ENCODE measurements around the gene PTPN14.

Gene PTPN14

GRCh38 chr1:214542275-214543199 is 8.9 kb downstream of the PTPN14 start:
- DNase-seq = no peak

DNA sequence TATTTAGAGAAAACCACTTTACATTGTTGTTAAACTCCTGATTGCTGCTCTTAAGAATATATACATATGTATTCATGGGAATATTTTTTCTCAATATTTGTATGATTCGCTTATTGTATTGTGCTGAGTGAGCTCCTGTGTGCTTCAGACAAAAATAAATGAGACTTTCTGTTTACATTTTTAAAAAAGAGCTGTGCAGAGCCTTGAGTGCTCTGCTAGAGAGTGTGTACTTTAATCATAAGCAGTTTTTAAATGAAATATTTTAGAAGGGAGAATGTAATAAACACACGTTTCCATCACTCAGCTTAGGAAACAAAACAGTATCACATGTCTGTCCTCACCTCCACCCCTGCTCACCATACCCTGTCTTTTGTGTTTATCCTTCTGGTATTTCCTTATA is 9.7 kb downstream of the PTPN14 start:
- Histone ChIP-seq H3K9me3 (ENCODE audit: control insufficient read depth, low read length) (no peaks in the 10 kb centered on the region), H3K4me1 (ENCODE audit: control insufficient read depth, insufficient read depth, low read length, poor library complexity, severe bottlenecking) (no peaks in the 10 kb centered on the region), H3K36me3 (ENCODE audit: control insufficient read depth, insufficient read depth, low read length) (no peaks in the 10 kb centered on the region), H3K27ac (ENCODE audit: insufficient read depth, low read length, poor library complexity, severe bottlenecking) (no peak overlapping the region), H3K4me3 (ENCODE audit: insufficient read depth, low read depth, low read length, poor library complexity, severe bottlenecking) (no peak overlapping the region), H3K27me3 (replicated peaks; ENCODE audit: control insufficient read depth, insufficient read depth, low read length, poor library complexity, severe bottlenecking) (no peaks in the 10 kb centered on the region)
- no peak for DNase-seq

More at GRCh38 chr1:214542275-214543199, 8.9 kb downstream of the PTPN14 start:
- Histone ChIP-seq H3K36me3 (ENCODE audit: control insufficient read depth, insufficient read depth, low read length) (no peaks in the 10 kb centered on the region), H3K27me3 (replicated peaks; ENCODE audit: control insufficient read depth, insufficient read depth, low read length, poor library complexity, severe bottlenecking) (no peaks in the 10 kb centered on the region), H3K27ac (ENCODE audit: insufficient read depth, low read length, poor library complexity, severe bottlenecking) (no peak overlapping the region), H3K4me1 (ENCODE audit: control insufficient read depth, insufficient read depth, low read length, poor library complexity, severe bottlenecking) (no peaks in the 10 kb centered on the region), H3K4me3 (ENCODE audit: insufficient read depth, low read depth, low read length, poor library complexity, severe bottlenecking) (no peak overlapping the region), H3K9me3 (ENCODE audit: control insufficient read depth, low read length) (no peaks in the 10 kb centered on the region)

DNA sequence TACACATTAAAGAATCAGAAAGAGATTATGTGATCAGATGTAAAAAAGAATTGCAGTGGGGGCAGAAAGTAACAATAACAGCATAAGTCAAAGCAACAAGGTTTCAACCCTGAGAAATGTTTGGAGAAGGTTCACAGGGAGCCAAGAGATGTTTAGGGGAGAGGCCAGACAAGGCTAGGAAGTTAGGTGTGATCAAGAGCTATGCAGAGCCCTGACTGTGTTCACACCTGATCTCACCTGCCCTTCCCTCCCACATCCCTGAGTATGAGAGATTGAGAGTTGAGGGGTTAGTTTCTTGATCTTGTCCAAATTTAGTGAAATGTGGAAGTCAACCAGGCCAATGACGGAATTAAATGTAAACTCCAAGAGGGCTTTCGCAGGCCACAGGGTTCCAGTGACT is 10.2 kb downstream of the PTPN14 start:
- H3K4me1 ChIP-seq (ENCODE audit: control insufficient read depth, insufficient read depth, low read length, poor library complexity, severe bottlenecking) = no peaks in the 10 kb centered on the region
- no peak overlapping the region for H3K4me3 ChIP-seq (ENCODE audit: insufficient read depth, low read depth, low read length, poor library complexity, severe bottlenecking)
- no peaks in the 10 kb centered on the region for H3K36me3 ChIP-seq (ENCODE audit: control insufficient read depth, insufficient read depth, low read length)
- no peak for DNase-seq
- H3K27me3 ChIP-seq (replicated peaks; ENCODE audit: control insufficient read depth, insufficient read depth, low read length, poor library complexity, severe bottlenecking) = no peaks in the 10 kb centered on the region
- no peaks in the 10 kb centered on the region for H3K9me3 ChIP-seq (ENCODE audit: control insufficient read depth, low read length)
- no peak overlapping the region for H3K27ac ChIP-seq (ENCODE audit: insufficient read depth, low read length, poor library complexity, severe bottlenecking)

DNA sequence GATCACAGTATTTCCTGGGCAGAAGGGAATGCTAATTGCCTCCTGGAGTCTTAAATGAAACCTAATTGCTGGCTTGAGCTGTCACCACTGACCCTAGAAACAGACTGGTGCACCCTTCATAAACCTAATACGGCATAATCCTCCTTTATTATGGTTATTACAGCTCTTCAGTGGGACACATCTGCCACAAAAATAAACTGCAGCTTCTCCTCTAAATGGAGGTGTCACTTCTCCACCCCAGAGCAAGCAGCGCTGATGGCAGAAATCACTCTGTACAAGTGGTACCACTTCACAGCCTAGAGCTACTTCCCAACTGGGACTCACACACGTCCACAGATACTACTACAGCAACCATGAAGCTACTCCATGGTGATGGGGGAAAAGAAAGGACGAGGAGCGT is 11.1 kb downstream of the PTPN14 start:
- Histone ChIP-seq H3K4me1 (ENCODE audit: control insufficient read depth, insufficient read depth, low read length, poor library complexity, severe bottlenecking) (no peaks in the 10 kb centered on the region), H3K36me3 (ENCODE audit: control insufficient read depth, insufficient read depth, low read length) (no peaks in the 10 kb centered on the region)

DNA sequence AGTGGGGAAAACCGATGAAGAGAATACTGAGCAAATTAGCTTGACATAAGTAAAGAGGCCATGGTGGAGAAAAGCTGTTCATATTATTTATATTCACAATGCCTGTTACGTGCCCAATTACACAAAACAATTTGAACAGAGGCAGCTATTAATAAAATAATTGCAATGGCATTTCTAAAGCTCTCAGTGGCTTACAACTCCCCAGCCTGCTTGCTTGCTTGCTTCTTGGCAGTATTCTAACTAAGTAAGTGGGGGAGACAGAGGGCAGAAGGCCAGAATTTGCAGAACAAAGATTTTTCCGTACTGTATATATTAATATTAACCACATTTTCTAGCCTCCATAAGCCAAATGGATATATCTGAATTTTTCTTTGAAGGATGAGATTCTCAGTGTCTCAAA is 12.9 kb downstream of the PTPN14 start:
- Histone ChIP-seq H3K4me3 (ENCODE audit: insufficient read depth, low read depth, low read length, poor library complexity, severe bottlenecking) (no peak overlapping the region), H3K27me3 (replicated peaks; ENCODE audit: control insufficient read depth, insufficient read depth, low read length, poor library complexity, severe bottlenecking) (no peaks in the 10 kb centered on the region), H3K9me3 (ENCODE audit: control insufficient read depth, low read length) (no peaks in the 10 kb centered on the region), H3K27ac (ENCODE audit: insufficient read depth, low read length, poor library complexity, severe bottlenecking) (no peak overlapping the region), H3K4me1 (ENCODE audit: control insufficient read depth, insufficient read depth, low read length, poor library complexity, severe bottlenecking) (no peaks in the 10 kb centered on the region), H3K36me3 (ENCODE audit: control insufficient read depth, insufficient read depth, low read length) (no peaks in the 10 kb centered on the region)
- no peak for DNase-seq

More for the DNA sequence above, 11.1 kb downstream of the PTPN14 start:
- no peaks in the 10 kb centered on the region for H3K27me3 ChIP-seq (replicated peaks; ENCODE audit: control insufficient read depth, insufficient read depth, low read length, poor library complexity, severe bottlenecking)
- no peak overlapping the region for H3K4me3 ChIP-seq (ENCODE audit: insufficient read depth, low read depth, low read length, poor library complexity, severe bottlenecking)
- H3K9me3 ChIP-seq (ENCODE audit: control insufficient read depth, low read length) = no peaks in the 10 kb centered on the region
- DNase-seq = no peak
- no peak overlapping the region for H3K27ac ChIP-seq (ENCODE audit: insufficient read depth, low read length, poor library complexity, severe bottlenecking)

GRCh38 chr1:214537872-214538473 is 13.4 kb downstream of the PTPN14 start:
- H3K4me3 ChIP-seq (ENCODE audit: insufficient read depth, low read depth, low read length, poor library complexity, severe bottlenecking) = no peak overlapping the region
- no peaks in the 10 kb centered on the region for H3K36me3 ChIP-seq (ENCODE audit: control insufficient read depth, insufficient read depth, low read length)
- H3K9me3 ChIP-seq (ENCODE audit: control insufficient read depth, low read length) = no peaks in the 10 kb centered on the region
- H3K27me3 ChIP-seq (replicated peaks; ENCODE audit: control insufficient read depth, insufficient read depth, low read length, poor library complexity, severe bottlenecking) = no peaks in the 10 kb centered on the region
- no peak overlapping the region for H3K27ac ChIP-seq (ENCODE audit: insufficient read depth, low read length, poor library complexity, severe bottlenecking)
- no peaks in the 10 kb centered on the region for H3K4me1 ChIP-seq (ENCODE audit: control insufficient read depth, insufficient read depth, low read length, poor library complexity, severe bottlenecking)
- DNase-seq = no peak

DNA sequence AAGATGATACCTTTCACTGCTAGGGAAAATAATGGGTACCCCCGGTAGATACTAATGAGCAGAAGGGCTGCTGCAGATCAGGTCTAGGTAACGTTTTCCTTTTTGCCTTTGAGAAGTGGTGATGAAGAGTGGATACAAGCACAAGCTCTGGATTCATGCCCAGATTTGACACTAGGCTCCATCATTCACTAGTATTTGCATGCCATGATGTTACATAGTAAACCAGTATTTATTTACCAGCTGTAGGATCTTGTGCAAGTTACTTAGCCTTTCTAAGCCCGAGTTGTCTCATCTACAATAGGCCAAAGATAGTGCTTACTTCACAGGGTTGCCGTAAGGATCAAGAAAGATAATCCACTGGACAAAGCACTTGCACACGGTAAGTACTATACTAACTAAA is 14.2 kb downstream of the PTPN14 start:
- DNase-seq = no peak
- H3K4me1 ChIP-seq (ENCODE audit: control insufficient read depth, insufficient read depth, low read length, poor library complexity, severe bottlenecking) = no peaks in the 10 kb centered on the region
- H3K36me3 ChIP-seq (ENCODE audit: control insufficient read depth, insufficient read depth, low read length) = no peaks in the 10 kb centered on the region
- H3K4me3 ChIP-seq (ENCODE audit: insufficient read depth, low read depth, low read length, poor library complexity, severe bottlenecking) = no peak overlapping the region
- H3K27me3 ChIP-seq (replicated peaks; ENCODE audit: control insufficient read depth, insufficient read depth, low read length, poor library complexity, severe bottlenecking) = no peaks in the 10 kb centered on the region
- no peak overlapping the region for H3K27ac ChIP-seq (ENCODE audit: insufficient read depth, low read length, poor library complexity, severe bottlenecking)
- H3K9me3 ChIP-seq (ENCODE audit: control insufficient read depth, low read length) = no peaks in the 10 kb centered on the region

DNA sequence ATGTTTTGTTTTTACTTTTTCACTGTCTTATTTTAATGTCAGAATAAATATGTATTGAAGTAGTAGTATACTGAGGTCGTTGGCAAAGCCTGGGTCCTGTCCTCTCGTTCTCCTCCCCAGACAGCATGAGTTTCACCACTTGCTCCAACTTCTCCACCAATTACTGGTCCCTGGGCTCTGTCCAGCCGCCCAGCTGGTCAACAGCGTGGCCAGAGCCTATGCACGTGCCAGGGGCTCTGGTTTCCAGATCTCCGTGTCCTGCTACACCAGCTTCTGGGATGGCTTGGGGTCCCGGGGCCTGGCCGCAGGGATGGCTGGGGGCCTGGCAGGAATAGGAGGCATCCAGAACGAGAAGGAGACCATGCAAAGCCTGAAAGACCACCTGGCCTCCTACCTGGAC is 19.3 kb downstream of the PTPN14 start:
- no peak for DNase-seq
- no peaks in the 10 kb centered on the region for H3K36me3 ChIP-seq (ENCODE audit: control insufficient read depth, insufficient read depth, low read length)
- no peak overlapping the region for H3K4me3 ChIP-seq (ENCODE audit: insufficient read depth, low read depth, low read length, poor library complexity, severe bottlenecking)
- no peaks in the 10 kb centered on the region for H3K27me3 ChIP-seq (replicated peaks; ENCODE audit: control insufficient read depth, insufficient read depth, low read length, poor library complexity, severe bottlenecking)
- no peaks in the 10 kb centered on the region for H3K4me1 ChIP-seq (ENCODE audit: control insufficient read depth, insufficient read depth, low read length, poor library complexity, severe bottlenecking)
- no peak overlapping the region for H3K27ac ChIP-seq (ENCODE audit: insufficient read depth, low read length, poor library complexity, severe bottlenecking)
- H3K9me3 ChIP-seq (ENCODE audit: control insufficient read depth, low read length) = no peaks in the 10 kb centered on the region

GRCh38 chr1:214525535-214526019 is 25.8 kb downstream of the PTPN14 start:
- Histone ChIP-seq H3K27me3 (replicated peaks; ENCODE audit: control insufficient read depth, insufficient read depth, low read length, poor library complexity, severe bottlenecking) (no peaks in the 10 kb centered on the region), H3K27ac (ENCODE audit: insufficient read depth, low read length, poor library complexity, severe bottlenecking) (no peak overlapping the region), H3K4me1 (ENCODE audit: control insufficient read depth, insufficient read depth, low read length, poor library complexity, severe bottlenecking) (no peaks in the 10 kb centered on the region), H3K9me3 (ENCODE audit: control insufficient read depth, low read length) (no peaks in the 10 kb centered on the region), H3K4me3 (ENCODE audit: insufficient read depth, low read depth, low read length, poor library complexity, severe bottlenecking) (no peak overlapping the region), H3K36me3 (ENCODE audit: control insufficient read depth, insufficient read depth, low read length) (no peaks in the 10 kb centered on the region)
- DNase-seq = no peak

DNA sequence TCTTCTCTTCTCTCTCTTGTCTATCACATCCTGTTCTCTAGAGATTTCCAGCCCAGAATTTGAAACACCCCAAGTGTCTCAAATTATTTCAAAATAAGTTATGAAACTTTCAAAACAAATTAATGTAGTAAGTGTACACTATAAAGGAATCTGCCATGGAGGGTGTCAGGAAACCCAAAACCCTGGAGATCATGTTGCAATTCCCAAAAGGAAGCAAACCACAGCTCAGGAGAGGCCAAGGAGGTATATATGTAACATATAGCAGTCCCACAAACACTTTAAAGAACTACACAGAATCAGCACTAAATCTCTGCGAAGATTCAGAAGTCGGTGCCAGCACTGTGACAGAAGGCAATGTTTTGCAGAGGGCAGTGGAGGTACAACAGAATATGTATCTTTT is 26.6 kb downstream of the PTPN14 start:
- Histone ChIP-seq H3K36me3 (ENCODE audit: control insufficient read depth, insufficient read depth, low read length) (no peaks in the 10 kb centered on the region), H3K4me3 (ENCODE audit: insufficient read depth, low read depth, low read length, poor library complexity, severe bottlenecking) (no peak overlapping the region), H3K9me3 (ENCODE audit: control insufficient read depth, low read length) (no peaks in the 10 kb centered on the region), H3K27me3 (replicated peaks; ENCODE audit: control insufficient read depth, insufficient read depth, low read length, poor library complexity, severe bottlenecking) (no peaks in the 10 kb centered on the region), H3K27ac (ENCODE audit: insufficient read depth, low read length, poor library complexity, severe bottlenecking) (no peak overlapping the region), H3K4me1 (ENCODE audit: control insufficient read depth, insufficient read depth, low read length, poor library complexity, severe bottlenecking) (no peaks in the 10 kb centered on the region)
- no peak for DNase-seq

All from effector memory CD4-positive, alpha-beta T cell (primary cell).